HL-60/S4 (cell line): Measurements from ENCODE around the gene PBXIP1.

Source experiments
- in situ Hi-C: fragments of 300-500 bp; cut with MboI; formaldehyde crosslinking; loops from 2 replicates; pipeline ENCODE4 v1.14.3; 2022; ENCODE audit warnings: low sequenced_read_pairs

PBXIP1 gene

DNA sequence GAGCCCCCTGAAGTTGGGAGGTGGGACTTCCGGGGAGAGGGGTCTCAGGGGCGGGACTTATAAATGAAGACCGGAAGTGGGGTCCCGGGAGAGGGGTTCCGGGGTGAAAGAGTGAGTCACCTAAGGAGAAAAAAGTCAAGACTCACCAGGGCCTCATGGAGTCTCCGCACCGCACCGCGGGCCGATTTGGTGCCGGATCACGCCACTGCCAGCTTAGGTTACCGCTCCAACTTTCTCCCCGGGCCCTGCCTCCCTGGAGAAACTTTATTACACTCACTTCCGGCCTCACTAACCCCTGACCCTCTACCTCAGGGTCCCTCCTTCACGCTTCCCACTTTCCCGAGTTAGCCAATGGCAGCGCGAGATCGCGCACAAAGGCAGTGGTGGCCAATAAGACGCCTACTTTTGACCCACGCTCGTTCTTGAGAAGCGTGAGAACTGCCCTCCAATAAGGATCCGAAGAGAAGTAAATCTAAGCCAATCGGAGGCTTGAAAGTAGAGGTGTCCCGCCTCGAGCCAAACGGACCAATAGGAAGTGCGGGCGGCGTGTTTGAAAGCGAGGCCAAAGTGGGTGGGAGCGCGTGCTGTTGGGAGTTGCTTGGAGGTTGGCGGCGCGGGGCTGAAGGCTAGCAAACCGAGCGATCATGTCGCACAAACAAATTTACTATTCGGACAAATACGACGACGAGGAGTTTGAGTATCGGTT, 18.4 kb upstream of the PBXIP1 start, which contains the start of gene CKS1B:
Gene CKS1B, plus strand, starts transcription at position 580 of the 706 bp plus-strand sequence. Its CDS starts 65 bp downstream, at position 645.
- in situ Hi-C loops: no loop called here

- in situ Hi-C loops: no loop called here
Measured at GRCh38 chr1:154973344-154974101, 17.6 kb upstream of the PBXIP1 start.

DNA sequence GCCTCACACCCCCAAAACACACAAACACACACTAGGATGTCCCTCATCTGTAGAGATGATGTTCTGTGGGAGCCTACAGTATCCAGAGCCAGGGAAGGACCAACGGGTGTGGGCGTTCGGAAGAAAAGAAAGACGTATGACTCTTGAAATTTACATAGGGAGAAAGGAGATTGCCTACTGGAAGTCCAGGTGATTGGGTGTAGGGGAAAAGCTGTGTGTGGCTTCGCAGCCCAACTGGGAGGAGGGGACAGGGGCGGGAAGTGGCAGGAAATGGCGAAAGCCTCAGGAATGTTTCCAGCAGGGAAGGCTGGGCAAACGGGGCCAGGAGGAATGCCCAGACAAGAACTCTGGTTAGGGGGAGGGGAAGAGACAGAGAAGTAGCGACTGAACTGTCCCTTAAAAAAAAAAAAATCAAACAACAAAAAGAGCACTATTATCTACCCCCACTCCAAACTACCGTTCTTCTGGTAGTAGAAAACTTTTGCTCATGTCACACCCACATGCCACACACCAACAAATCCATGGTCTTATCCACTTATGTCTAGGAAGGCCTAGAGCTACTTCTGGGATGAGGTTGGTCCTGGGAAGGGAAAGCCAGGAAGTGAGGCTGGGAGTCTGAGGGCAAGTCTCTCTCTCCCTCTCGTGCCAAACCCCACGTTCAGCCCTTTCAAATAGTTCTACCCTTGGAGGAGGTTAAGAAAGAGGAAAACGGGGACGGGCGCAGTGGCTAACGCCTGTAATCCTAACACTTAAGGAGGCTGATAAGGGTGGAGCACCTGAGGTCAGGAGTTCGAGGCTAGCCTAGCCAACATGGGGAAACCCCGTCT, 16.8 kb upstream of the PBXIP1 start:
- in situ Hi-C loops: no loop called here

DNA sequence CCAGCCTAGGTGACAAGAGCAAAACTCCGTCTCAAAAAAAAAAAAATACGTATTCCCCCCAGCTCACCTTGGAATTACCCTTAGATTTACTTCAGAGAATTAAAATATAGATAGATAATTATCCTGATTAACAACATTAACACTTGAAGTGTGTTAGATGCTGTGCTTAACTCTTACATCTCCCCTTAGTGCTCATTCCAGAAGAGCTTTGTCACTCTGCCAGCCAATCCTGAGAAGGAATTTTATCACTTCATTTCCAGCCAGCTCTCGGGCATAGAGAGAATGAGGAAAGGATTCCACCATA, 16.3 kb upstream of the PBXIP1 start:
- in situ Hi-C loops: no loop called here

DNA sequence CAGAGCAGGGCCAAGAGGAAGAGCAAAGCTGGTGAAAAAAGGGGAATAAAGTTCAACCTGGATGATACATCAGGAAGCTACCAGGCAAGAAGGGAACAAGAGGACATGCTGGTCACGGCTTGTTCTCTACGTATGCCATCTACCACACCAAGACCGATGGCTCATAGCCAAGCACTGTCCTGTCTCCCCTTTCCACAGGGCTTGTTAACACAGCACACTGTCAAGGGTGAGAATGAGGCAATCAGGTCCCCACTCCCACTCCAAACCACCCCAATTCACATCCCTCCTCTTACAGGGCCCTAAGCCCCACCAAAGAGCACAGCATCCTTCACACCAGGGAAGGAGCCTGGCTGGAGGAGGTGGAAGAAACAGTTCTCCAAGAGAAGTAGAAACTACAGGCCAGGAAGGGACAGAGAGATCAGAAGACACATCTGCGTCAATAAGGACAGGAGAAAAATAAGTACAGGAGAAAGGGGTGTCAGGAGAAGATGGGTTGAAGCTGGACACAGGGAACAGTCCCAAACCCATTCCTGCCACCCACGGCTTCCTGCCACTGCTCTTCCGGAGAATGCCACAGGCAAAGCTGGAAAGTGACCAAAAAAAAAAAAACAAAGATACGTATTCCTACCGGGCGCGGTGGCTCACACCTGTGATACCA, 15.6 kb upstream of the PBXIP1 start:
- in situ Hi-C loops: no loop called here

DNA sequence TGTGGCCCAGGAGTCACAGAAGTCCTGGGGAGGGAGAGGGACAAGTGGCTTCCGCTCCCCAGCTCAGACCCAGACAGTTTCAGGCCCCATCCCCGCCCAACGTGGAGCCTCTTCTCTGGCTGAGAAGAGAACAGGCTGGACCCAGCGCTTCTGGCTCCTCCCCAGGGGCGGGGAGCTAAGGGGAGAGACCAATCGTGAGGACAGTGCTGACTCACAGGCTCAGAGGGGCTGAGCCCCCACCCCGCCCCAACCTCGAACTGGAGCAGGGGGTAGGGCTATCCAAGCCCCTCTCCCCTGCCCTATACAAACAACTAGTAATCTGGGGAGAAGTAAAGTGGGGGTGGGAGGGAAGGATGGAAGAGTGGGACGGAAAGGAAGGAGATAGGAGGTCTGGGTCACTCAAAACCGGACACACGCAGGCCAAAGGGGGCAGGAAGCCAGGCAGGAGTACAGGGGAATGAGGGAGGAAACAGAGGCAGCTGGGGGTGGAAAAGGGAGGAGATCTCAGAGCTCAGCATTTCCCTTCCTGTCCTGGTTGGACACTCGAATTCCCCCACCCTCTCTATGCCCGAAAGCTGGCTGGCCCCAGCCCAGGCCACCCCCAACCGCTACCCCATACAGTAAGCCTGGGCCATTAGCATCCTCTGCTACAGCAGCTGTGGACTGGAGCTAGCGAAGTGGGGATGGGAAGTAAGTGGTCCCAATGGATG, 14.9 kb upstream of the PBXIP1 start, which contains the start of gene SHC1:
Gene SHC1, minus strand, starts transcription at position 117 of the 710 bp plus-strand sequence. CDS start 221 bp downstream, outside the sequence.
- in situ Hi-C loops: no loop called here

DNA sequence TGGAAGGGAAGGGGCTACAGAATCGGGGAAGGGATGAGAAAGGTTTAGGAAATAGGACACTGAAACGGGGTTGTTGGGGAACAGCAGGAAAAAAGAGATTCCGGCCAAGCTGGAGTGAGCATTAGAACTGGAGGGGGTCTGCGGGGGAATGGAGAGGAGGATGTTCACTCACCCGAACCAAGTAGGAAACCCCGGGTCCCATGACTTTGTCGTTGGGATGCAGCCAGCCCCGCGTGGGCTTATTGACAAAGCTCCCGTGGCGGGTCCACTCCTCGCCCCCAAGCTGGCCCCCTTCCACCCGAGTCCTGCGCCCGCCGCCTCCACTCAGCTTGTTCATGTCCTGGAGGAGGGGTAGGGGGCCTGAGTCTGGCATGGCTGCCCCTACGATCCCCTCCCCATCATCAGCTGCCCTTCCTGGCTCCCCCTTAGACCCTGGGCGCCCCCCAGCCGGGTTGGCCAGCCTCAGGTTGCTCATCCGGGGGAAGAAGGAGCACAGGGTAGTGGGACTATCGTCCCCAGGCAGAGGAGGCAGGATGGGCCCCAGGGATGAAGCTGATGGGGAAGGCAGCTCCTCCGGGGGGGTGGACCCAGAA, 14.1 kb upstream of the PBXIP1 start:
- in situ Hi-C loops: no loop called here

GRCh38 chr1:154969246-154969645, 13.3 kb upstream of the PBXIP1 start:
- in situ Hi-C loops: no loop called here

- in situ Hi-C loops: no loop called here
Measured at GRCh38 chr1:154968731-154969130, 12.8 kb upstream of the PBXIP1 start.

DNA sequence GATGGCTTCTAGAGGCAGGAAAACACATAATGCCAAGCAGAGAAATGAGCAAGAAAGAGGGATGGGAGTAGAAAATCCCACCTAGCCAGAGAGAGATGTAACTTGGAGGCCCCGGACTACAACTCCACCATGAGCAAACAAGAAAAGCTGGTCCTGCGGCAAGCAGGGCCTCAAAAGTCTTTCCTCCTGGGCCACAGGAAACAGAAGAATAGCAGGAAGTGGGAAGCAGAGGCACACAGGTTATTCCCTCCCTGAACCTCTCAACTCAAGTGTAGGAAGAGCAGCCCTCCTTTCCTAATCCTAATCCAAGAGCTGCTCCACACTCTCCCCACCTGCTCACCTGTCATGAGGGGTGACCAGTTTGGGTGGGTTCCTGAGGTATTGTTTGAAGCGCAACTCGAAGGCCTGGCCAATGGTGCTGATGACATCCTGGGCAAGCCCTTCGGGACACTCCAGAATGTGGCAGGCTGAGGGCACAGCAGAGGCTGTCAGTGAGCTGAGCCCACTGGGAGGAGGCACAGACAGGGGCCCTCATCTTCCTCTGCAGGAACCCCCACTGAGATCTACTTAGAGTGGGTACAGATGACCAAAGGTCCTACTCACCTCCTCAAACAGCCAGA, 11.5 kb upstream of the PBXIP1 start:
- in situ Hi-C loops: no loop called here

DNA sequence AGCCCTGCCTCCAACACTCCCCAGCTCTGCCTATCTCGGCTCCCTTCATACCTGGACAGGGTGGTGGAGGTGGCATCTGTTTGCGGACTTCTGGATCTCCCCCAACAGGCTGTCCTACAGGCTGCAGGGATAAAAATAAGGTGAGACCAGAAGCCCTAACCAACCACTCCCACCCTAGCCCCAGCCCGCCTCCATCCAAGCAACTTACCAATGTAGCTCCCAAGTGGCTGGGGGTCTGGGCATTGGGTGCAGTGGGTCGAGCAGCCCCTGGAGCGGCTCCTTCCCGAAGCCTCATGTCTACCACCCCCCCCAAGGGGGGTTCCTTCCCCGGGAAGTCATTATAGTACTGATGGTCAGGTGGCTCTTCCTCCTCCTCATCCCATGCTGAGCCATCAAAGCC, 10.2 kb upstream of the PBXIP1 start:
- in situ Hi-C loops: no loop called here

GRCh38 chr1:154964359-154964758, 8.5 kb upstream of the PBXIP1 start:
- in situ Hi-C loops: no loop called here

- in situ Hi-C loops: no loop called here
Measured at GRCh38 chr1:154963643-154964042, 7.7 kb upstream of the PBXIP1 start.

GRCh38 chr1:154962795-154963330, 7.0 kb upstream of the PBXIP1 start:
- in situ Hi-C loops: no loop called here

GRCh38 chr1:154962156-154962749, 6.4 kb upstream of the PBXIP1 start:
- in situ Hi-C loops: no loop called here

DNA sequence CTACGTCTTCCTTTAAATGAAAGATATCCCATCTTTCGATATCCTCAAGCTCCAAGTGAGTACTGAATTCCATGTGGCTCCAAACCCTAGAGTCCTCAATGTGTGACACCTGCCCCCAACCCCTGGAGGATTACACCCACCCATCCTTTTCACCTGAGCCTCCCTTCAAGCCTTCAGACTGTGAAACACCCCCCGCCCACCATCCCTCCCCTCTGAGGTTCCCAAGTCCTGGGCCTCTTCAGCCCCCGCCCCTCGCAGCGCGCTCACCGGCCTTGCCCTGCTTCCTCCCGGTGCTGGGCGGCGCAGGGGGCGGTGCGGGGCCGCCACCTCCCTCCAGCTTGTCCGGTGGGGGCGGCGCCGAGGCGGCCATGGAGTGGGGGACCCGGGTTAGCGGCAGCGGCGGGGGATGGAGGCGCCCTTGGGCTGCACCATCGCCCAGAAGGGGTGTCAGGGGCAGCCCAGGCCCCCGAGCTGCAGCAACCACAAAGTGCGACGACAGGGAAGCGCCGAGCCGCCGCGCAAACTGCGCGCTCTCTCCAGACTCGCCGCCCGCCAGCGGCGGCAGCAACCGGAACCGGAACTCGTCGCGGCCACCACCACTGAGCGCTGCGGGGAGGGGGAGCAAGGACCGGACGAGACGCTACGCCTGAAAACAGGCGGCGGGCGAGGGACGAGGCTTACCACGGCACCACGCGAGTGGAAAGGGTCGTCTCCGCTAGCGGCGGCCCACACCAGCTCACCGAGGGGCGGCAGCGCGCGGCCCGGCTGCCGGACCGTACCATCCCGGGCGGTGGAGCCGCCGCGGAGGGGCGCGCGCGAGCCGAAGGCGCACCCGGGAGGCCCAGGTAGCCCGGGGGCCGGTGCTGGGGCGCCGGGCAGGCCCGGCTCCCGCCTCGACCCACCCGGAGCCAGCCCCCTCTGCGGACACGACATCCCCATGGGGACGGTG, 5.6 kb upstream of the PBXIP1 start, which contains the start of gene PYGO2:
Gene PYGO2, minus strand, starts transcription at position 576 of the 949 bp plus-strand sequence. Its CDS starts 206 bp downstream, at position 370.
- in situ Hi-C loops: no loop called here

DNA sequence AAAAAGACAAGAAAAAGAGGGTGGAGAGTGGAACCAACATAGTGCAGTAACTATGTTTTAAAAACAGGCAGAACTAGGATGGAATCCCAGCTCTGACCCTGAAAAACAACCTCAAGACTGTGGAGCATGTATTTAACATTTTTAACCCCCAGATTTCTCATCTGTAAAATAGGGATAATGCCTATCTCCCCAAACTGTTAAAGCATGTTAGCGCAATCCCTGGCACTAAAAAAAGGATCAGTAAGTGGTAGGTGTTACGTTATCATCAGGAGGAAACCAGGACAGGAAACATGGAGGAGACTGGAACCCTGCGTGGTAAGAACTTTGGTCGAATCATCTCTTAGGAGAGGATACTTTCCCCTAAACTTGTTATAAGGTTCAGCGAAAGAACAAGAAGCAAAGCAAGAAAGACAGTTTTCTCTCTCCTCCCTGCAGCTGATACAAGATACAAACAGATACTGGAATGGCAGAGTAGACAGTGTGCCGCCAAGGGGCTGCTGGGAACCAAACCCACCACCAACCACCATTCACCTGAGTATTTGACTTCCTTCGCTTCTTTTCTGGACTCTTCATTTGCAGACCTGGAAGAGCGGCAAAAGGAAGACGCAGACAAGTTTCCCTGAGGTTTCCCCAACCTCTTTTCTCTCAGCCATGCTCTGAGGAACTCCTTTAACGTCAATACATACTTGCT, 4.7 kb upstream of the PBXIP1 start:
- in situ Hi-C loops: no loop called here
